ENCODE data around the gene ITM2C. TPM values are rescaled to one million over a fixed set of nuclear protein-coding genes. Genes with fewer than 3 reads are reported as not detected.

ITM2C gene
- total and polyA plus RNA-seq, 9 donors: 52.3 to 96.2 (median 67.8) TPM

GRCh38 chr2:230920167-230920566, 55.4 kb downstream of the ITM2C start:
- Histone ChIP-seq H3K27me3 (no peaks in the 10 kb centered on the region), H3K4me1 (ENCODE audit: insufficient read depth) (no peaks in the 10 kb centered on the region), H3K4me3 (no peak overlapping the region), H3K9me3 (no peaks in the 10 kb centered on the region), H3K36me3 (no peaks in the 10 kb centered on the region), H3K27ac (no peak overlapping the region)
- intact Hi-C loops (cut with DNase I): no loop called here
- DNase-seq: no peak
- WGBS, 3 donors: 51 to 63% (median 57%) methylated on average over 2 of the region's 2 CpGs
- TF ChIP-seq EP300 (IDR thresholded peaks at IDR 0.05) (no peak), CTCF (IDR thresholded peaks at IDR 0.05) (no peak), POLR2A (IDR thresholded peaks at IDR 0.05) (no peak)

GRCh38 chr2:230921806-230922595, 57.3 kb downstream of the ITM2C start:
- no peaks in the 10 kb centered on the region for H3K4me1 ChIP-seq (ENCODE audit: insufficient read depth)
- TF ChIP-seq CTCF (IDR thresholded peaks at IDR 0.05) (no peak), EP300 (IDR thresholded peaks at IDR 0.05) (no peak), POLR2A (IDR thresholded peaks at IDR 0.05) (no peak)
- peak in 1 of 5 donors; percentile 2 for DNase-seq
- no peak overlapping the region for H3K4me3 ChIP-seq
- intact Hi-C loops (cut with DNase I): no loop called here
- no peak overlapping the region for H3K27ac ChIP-seq
- H3K36me3 ChIP-seq: no peaks in the 10 kb centered on the region
- H3K27me3 ChIP-seq: no peaks in the 10 kb centered on the region
- WGBS, 3 donors: 70 to 76% (median 75%) methylated on average over 11 of the region's 11 CpGs
- H3K9me3 ChIP-seq: no peaks in the 10 kb centered on the region

GRCh38 chr2:230922951-230923717, 58.4 kb downstream of the ITM2C start:
- TF ChIP-seq EP300 (IDR thresholded peaks at IDR 0.05) (no peak), CTCF (IDR thresholded peaks at IDR 0.05) (no peak), POLR2A (IDR thresholded peaks at IDR 0.05) (no peak)
- H3K36me3 ChIP-seq: no peaks in the 10 kb centered on the region
- peak in 1 of 5 donors; percentile 5 for DNase-seq
- H3K4me1 ChIP-seq (ENCODE audit: insufficient read depth): no peaks in the 10 kb centered on the region
- H3K4me3 ChIP-seq: no peak overlapping the region
- H3K9me3 ChIP-seq: no peaks in the 10 kb centered on the region
- H3K27me3 ChIP-seq: no peaks in the 10 kb centered on the region
- no peak overlapping the region for H3K27ac ChIP-seq
- intact Hi-C loops (cut with DNase I): no loop called here
- 87 to 94% (median 88%) methylated on average over 16 of the region's 16 CpGs for WGBS, 3 donors

GRCh38 chr2:230924092-230924469, 59.3 kb downstream of the ITM2C start:
- H3K27ac ChIP-seq: no peak overlapping the region
- no peaks in the 10 kb centered on the region for H3K9me3 ChIP-seq
- H3K4me3 ChIP-seq: no peak overlapping the region
- intact Hi-C loops (cut with DNase I): no loop called here
- no peak for TF ChIP-seq EP300 (IDR thresholded peaks at IDR 0.05)
- TF ChIP-seq CTCF (IDR thresholded peaks at IDR 0.05): no peak
- no peak for TF ChIP-seq POLR2A (IDR thresholded peaks at IDR 0.05)
- WGBS, 3 donors: 72 to 76% (median 76%) methylated on average over 6 of the region's 6 CpGs
- H3K4me1 ChIP-seq (ENCODE audit: insufficient read depth): no peaks in the 10 kb centered on the region
- H3K36me3 ChIP-seq: no peaks in the 10 kb centered on the region
- peak in 1 of 5 donors; percentile 1 for DNase-seq
- H3K27me3 ChIP-seq: no peaks in the 10 kb centered on the region

Measured in ovary (tissue), 9 donors.